ENCODE measurements around the gene ADCK2.
A peak's percentile ranks its signal among the peaks of the same experiment; 100 is the strongest.
"Not testable (repeated sequence)": the region's sequence is repeated elsewhere in the genome, so short reads cannot be mapped to it uniquely, and the experiment has no call there.

The ADCK2 gene

DNA sequence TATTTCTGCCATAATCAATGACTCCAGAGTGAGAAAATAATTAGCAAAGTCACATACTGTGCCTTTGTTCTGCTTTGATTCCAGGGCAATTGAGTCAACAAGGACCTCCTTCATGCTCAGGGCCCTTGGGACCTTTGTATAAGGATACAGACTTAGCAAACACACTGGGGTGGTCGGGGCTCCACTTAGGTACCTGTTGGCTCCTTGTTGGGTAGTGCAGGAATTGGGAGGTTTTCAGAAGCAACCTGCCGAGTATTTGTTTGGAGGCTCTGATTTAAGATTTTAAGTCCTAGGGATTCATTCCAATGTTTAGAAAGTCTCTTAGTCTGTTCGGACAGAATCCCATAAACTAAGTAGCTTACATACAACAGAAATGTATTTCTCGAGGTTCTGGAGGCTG is 3.0 kb downstream of the ADCK2 start:
- no peak for DNase-seq

DNA sequence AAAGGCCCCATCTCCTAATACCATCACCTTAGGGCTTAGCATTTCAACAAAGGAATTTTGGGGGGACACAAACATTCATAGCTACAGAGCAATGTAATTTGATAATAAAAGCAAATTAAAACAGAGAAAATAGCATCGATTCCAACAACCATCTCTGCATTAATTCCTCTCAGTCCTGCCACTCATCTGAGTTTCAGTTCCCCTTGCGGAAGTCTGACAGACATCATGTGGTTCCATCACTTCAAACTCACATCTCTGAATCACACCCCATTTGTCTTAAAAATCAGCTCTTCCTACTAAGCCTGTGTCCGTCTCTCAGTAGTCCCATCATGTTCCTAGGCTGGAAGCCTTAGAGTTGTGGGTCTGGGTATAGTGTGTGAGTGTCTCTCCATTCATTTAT is 3.6 kb downstream of the ADCK2 start:
- no peak for DNase-seq

DNA sequence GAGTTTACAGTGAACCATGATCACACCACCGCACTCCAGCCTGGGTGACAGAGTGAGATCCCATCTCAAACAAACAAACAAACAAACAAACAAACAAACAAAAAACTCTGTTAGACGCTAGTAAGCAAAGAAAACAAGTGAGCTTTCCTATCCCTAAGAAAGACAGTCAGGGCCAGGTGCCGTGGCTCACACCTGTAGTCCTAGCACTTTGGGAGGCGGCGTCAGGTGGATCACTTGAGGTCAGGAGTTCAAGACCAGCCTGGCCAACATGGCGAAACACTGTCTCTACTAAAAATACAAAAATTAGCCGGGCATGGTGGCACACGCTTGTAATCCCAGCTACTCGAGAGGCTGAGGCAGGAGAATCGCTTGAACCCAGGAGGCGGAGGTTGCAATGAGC is 4.2 kb downstream of the ADCK2 start:
- DNase-seq: not testable (repeated sequence)

DNA sequence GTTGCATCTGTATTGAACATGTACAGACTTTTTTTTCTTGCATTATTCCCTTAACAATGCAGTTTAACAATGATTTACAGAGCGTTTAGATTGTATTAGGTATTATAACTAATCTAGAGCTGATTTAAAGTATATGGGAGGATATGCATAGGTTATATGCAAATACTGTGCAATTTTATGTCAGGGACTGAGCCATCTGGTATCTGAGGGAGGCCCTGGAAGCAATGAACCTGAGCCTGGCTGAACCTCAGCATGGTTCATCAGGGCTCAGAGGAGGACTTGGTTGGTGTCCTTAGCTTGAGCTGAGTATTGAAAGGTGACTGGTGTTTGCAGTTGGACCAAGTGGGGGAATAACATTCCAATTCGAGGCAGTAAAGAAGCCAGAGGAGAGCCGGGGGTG is 4.8 kb downstream of the ADCK2 start:
- DNase-seq: no peak

- DNase-seq: no peak
These were observed 5.5 kb downstream of the ADCK2 start for GRCh38 chr7:140678081-140678815.

DNA sequence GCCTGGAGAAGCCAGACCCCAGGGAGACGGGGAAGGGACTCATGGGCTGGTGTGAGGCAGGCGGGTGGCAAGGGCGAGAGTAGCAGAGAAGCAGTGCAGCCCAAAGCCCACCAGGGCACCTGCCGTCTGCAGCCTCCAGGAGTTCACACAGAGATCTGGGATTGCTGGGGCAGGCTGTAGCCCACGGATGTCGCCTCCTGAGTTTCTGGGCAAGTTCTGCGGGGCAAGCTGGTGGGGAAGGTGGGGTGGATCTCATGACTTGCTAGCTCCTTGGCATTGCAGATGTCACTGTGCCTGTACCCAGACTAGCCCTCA is 6.0 kb downstream of the ADCK2 start:
- DNase-seq: no peak

DNA sequence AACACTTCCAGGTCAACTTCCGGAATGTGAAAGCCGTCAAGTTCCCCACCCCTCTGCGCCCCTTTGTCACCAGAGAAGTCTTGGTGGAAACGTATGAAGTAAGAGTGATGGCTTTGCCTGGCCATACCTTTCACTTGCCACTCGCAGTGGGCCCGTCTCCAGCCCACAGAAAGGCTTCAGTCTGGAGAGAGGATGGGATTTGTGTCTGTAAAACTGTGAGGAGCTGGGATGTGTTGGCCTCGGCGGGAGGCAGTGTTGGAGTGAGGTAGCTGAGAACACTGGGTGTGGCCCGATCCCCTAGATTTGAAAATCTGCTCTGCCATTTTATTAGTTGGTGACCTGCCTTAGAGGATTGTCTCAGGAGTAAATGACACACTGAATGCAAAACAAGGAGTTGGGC is 6.4 kb downstream of the ADCK2 start:
- no peak for DNase-seq

DNA sequence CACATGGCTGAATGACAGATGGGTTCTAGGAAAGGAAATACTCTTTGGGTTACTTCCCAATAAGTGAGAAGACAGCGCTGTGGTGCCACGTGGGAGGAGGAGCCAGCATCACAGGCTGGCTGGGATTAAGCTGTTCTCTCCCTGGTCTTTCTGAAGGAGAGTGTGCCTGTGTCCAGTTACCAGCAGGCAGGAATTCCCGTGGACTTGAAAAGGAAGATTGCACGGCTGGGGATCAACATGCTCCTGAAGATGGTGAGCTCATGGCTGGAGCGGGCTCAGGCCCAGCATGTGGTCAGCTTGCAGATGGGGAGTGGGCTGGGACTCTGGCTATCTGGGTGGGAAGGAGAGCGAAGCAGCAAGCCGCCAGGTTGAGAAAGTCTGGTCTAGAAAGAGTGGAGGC is 8.1 kb downstream of the ADCK2 start:
- DNase-seq: no peak

GRCh38 chr7:140681766-140682165 is 9.0 kb downstream of the ADCK2 start:
- no peak for DNase-seq

DNA sequence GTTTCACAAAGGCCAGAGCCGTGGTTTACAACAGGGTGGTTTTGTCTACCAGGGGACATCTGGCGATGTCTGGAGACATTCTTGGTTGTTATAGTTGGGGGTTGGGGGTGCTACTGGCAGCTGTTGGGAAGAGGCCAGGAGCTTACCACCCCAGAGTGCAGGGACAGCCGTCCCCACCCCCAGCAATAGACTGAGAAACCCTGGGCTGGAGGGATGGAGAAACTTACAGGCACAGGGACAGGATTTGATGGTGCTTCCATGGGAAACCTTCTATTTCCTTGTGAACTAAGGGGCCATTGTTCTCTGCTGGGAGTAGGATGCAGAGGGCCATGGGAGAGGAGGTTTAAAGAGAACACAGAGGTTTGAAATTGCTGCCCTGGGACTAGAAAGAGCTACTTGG is 10.9 kb downstream of the ADCK2 start:
- no peak for DNase-seq

DNA sequence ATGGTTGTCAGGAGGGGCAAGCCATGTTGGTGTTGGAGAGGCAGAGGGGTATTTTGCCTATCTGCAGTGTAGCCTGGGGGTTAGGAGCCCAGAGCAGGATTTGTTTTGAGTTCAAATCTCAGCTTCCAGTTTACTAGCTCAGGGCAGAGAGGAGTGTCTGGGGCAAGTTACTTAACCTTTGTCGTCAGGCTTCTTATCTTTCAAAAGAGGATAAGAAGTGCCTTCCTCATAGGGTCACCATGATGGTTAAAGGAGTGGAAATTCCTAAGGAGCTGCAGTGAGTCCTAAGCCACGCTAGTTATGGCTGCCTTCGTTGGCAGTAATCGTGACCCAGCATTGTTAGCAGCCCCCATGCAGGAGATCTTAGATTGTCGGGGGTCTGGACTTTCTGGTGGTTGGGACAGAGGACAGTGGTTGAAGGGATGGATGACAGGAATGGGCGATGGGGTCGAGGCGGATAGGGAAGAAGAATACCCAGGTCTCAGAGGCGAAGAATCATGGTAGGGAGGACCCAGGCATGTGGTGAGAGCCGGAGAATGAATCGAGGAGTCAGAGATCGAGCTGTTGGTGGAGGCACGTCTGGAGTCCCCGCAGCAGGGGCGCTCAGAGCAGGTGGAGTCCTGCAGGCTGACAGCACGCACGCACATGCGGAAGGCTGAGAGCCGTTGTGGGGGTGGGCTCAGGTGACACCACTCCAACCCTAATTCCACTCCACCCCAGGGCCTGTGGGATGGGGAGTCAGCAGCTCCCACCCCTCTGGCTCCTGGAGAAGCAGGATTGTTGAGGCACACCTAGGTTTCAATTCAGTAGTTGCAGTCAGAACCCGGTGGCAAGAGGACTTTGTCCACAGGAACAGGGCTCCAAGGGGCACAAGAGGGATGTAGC is 11.6 kb downstream of the ADCK2 start:
- DNase-seq: no peak

DNA sequence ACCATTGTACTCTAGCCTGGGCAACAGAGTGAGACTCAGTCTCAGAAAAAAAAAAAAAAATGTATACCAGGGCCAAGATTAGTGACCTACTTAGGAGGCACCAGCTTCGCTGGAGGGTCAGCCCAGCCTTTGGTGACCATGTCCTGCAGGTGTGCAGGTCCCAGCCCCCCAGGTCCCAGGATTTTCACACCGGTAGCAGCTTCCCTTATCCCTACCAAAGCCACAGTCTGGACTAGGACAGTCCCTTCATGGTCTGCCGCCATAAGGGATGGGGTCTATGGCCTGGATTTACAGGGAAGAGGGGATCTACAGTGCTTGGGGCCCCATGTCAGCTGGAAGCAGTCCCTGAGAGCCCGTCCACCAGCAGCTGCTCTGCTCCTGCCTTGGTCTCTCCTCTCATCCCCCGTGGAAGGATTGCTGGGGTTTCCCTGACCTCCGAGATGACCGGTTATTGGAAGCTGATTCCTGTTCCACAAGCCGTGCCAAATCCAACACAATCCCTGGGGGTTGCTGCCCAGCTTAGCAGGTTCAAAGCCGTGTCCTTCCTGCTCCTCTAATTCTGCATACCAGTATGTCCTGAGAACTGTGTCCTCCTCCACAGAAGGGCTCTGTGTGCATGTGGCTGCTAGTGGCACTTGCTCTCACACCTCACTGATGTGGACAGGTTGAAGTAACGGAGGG is 12.8 kb downstream of the ADCK2 start:
- DNase-seq: no peak

DNA sequence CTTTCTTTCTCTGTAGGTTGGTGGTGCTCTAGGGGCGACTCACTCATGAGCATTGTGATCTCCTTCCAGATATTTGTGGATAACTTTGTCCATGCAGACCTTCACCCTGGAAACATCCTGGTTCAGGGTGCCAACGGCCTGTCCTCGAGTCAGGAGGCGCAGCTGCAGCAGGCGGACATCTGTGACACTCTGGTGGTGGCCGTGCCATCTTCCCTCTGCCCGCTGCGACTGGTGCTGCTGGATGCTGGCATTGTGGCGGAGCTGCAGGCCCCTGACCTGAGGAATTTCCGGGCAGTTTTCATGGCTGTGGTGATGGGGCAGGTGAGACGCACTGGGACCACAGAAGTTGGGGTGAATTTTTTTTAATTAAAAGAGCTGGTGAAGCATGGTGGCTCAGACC is 14.2 kb downstream of the ADCK2 start:
- DNase-seq: no peak

GRCh38 chr7:140688341-140688740 is 15.6 kb downstream of the ADCK2 start:
- DNase-seq: no peak

GRCh38 chr7:140689199-140690152 is 16.7 kb downstream of the ADCK2 start:
- DNase-seq: no peak

DNA sequence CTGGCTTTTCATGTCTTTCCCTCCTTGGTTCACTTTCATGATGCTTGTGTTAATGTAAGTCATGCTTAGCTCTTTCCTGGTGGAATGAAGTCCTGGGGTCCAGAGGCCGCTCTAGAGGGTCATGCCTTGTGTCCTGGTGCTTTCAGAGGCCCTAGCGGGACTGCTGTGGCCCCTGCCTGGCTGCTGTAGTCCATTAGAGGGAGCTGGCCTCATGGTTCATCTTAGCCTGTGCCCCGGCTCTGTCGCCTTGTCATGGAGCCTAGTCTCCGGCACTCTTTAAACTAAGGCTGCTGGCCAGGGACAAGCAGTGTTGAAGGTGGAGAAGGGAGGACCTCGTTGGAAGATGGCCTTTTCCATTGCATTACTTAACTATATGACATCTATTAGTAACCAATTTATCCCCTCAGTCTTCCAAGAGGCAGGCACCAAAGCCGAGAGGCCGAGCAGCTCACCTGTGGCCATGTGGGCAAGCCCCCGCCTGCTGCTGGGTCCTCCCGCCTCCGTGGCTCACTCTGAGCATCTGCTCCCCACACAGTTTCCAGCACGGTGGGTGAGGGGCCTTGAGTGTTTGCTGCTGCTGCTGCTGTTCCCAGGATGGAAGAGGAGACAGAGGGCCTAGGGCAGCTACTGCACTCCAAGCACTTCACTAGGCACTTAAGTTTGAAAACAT is 18.8 kb downstream of the ADCK2 start:
- DNase-seq: no peak

GRCh38 chr7:140693849-140694248 is 21.1 kb downstream of the ADCK2 start:
- DNase-seq: not testable (repeated sequence)

DNA sequence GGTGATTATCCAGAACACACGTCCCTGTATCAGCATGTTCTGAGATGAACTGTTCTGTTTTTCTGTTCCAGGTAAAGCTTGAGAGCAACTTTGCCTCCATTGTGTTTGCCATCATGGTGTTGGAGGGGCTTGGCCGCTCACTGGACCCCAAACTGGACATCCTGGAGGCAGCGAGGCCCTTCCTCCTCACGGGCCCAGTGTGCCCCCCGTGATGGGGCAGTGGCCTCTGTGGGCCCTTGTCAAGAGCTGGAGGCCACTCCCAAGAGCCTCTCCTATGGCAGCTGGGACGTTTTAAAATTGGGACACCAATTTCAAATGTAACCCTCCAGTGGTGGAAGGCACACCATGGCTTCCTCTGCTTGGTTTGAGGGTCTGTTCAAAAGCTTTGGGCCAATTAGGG is 21.8 kb downstream of the ADCK2 start:
- no peak for DNase-seq

DNA sequence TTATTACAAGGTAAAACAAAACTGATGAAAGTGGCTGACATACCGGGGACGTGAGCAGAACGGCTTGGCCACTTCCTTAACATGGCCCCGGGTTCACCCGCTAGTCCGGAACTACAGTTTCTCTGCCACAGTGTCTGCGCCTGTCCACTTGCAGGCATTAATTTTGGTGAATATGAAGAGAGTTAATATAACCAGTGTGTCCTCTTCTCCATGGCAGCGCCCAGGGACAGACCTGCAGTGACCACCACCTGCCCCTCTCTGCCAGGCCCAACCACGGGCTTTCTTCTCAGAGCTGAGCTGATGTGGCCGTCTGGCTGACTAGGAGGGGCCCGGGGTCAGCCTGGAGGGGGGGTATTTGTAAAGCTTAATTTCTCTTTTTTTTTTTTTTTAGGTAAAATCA is 22.6 kb downstream of the ADCK2 start:
- no peak for DNase-seq

- DNase-seq: peak; percentile 88
These were observed 23.4 kb downstream of the ADCK2 start for GRCh38 chr7:140696024-140696679.

GRCh38 chr7:140696680-140697446 is 24.1 kb downstream of the ADCK2 start, which contains the start of gene NDUFB2:
Gene NDUFB2, plus strand, starts transcription at chr7:140696708. Its CDS starts 37 bp downstream, at chr7:140696745.
- peak; percentile 79 for DNase-seq

All from NCI-H774 (cell line).